Activated CD4-positive, alpha-beta T cell treated with anti-CD3 and anti-CD28 coated beads, Interleukin-2, amount 50 U/mL, for 48 hours (primary cell): ENCODE measurements around the gene CDH4.
"Not testable (repeated sequence)": the region's sequence is repeated elsewhere in the genome, so short reads cannot be mapped to it uniquely, and the experiment has no call there.

Experiments used
- DNase-seq, 2 experiments: peaks; one replicate each; pipeline ENCODE4 v3.0.0-alpha.2; 2020

CDH4 gene

GRCh38 chr20:61933481-61933950 lies 681.5 kb downstream of the CDH4 start:
- DNase-seq, result no peak

- DNase-seq, result no peak
Observed at GRCh38 chr20:61933951-61934715, 682.1 kb downstream of the CDH4 start.

GRCh38 chr20:61934716-61935530 lies 682.9 kb downstream of the CDH4 start:
- DNase-seq, result no peak

DNA sequence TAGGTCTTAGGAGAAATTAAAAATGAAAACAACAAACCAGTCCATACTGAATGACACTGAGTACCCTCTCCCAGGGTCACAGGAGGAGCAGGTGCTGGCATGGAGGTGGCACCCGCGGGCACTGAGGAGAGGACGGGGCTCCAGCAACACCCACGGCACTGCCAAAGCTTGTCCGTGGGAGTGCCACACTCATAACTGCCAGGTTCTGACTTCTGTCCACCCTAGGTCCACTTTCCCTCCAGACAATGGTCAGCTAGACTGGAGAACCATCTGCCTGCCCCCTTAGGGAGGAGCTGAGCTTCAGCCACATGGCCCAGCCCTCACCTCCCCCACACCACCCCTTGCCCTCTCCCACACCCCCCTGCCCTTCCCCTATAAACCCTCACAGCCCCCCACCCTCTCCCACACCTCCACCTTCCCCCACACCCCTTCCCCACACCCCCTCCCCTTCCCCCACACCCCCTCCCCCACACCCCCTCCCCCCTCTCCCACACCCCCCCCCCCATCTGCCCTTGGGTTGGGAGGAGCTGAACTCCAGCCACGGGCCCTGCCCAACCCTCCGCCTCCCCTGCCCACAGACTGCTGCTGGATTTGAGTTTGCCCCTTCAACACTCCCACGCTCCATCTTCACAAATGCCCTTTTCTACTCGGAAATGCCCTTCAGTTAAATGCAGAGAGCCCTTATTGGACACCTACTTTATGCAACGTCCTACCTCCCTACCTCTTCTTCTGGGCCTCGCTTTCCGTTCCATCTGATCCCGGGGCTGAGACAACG lies 684.1 kb downstream of the CDH4 start:
- no peak for DNase-seq

DNA sequence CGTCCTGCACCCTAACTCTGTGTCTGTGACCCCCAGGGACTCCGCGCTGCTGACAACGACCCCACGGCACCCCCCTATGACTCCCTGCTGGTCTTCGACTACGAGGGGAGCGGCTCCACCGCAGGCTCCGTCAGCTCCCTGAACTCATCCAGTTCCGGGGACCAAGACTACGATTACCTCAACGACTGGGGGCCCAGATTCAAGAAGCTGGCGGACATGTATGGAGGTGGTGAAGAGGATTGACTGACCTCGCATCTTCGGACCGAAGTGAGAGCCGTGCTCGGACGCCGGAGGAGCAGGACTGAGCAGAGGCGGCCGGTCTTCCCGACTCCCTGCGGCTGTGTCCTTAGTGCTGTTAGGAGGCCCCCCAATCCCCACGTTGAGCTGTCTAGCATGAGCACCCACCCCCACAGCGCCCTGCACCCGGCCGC lies 684.7 kb downstream of the CDH4 start:
- DNase-seq, result no peak

GRCh38 chr20:61937146-61937962 lies 685.3 kb downstream of the CDH4 start:
- DNase-seq, result no peak

DNA sequence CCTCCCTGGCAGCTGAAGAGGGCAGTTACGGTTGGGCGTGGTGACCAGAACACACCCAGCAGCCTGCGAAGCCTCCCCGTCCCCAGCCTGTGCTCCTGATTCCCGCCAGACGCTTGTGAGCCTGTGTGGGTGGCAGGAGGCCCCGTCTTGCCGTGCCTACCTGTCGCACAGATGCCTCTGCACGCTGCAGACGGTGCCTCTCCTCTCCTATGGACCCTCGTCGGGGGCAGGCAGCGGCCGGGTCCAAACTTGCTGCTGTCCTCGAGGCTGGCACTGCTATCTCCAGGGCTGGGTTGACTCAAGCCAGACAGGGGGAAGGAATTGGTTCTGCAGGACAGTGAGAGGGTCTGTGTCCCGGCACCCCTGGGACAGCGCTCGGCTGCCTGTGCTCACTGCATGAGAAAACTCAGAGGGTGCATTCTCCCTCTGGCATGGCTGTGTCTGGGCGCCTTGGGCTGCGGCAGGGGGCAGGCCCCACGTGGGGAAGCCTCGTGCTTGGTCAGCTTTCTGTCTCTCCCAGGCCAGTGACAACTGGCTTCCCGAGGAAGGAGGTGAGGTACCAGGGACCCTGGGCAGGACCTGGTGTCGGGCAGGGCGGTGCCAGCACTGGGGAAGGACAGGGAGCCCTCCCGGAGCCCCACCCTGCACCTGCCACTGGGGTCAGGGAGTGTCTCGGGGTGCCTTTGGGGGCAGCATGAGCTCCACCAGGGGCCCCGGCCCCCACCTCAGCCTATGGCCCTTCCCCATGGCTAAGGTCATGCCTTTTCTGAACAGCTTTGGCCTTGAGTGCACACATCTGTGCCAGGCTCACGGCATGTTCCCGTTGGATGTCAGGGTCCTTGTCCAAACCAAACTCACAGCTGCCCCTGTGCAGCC lies 686.1 kb downstream of the CDH4 start:
- DNase-seq, result no peak

DNA sequence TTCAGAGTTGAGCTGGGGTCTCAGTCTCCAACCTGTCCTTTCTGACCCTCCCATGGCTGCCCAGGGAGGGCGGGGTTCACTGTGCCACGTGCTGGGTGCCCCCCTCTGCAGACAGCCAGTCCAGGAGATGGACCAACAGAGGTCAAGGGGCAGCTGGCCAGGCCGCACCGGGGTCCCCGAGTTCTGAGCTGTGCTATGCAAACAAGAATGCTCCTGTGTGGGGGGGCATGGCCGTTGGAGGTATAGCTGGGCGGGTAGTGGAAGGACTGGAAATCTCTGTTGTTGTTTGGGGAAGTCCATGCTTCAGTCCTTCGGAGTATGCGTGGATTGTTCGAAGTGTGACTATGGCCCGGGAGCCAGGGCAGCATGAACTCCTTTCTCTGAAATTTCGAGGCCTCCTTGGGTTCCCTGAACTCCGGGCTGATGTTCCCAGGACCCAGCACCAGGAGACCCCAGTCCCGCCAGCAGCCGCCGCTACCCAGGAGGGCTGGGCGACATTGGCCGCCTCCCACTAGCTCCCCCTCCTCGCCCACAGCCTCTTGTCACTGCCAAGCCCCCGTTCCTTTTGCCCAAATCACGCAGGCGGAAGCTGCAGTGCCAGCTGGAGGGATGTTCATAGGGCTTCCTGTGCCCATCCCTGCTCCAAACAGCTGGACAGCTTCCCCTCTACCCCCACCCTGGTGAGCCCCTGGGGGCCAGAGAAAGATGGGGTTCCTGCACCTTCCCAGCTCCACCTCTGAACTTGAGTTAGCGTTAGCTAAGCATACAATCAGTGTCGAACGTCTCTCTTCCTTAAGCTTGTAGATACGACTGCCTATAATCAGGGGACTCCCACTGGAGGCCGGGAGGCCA lies 687.0 kb downstream of the CDH4 start:
- DNase-seq, result no peak

DNA sequence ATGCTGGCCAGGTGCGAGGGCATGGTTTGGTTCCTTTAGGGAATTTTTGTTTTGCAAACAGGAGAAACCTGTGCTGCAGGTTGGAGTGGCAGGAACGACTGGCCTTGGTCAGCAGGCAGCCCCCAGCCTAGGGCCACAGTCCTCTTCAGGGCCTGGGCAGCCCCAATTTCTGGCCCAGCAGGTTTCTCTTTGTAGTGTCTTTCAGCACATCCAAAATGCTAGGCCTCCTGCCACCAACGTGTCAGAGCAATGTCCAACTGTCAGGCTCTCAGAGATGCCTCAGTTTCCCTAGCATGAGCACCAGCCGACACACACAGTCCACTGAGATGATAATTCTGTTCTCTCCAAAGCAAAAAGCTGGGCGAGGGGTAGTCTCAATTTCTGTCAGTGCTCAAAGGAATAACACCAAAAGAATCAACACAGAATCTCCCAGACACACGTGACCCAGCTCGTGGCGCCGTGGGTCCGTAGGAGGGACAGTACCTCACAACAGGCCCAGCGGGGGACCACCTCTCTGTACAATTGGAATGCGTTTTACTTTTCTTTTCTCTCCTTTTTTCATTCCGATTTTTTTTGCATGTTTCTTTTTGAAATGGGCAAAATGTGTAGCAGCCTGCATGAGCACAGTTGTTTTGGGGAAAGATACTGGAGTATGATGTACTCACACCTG lies 687.8 kb downstream of the CDH4 start:
- DNase-seq, result no peak

DNA sequence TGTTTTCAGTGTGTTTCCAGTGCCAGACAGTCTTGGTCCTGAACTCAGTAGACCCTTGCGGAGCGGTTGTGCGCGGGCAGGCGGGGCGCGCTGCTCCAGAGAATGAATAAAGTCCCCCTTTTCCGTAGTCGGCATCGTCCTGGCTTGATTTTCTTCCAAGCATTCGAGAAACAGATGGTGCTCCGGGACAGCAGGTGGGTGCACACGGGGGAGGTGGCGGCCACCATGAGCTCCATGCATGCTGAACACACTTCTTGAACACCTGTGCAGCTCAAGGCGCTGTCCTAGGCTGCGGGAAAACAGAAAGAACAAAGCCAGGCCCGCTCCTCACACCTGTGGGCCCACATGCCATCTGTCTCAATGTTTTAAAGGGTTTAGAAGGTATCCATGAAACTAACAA lies 688.4 kb downstream of the CDH4 start:
- no peak for DNase-seq

- no peak for DNase-seq
Observed at GRCh38 chr20:61940976-61941720, 689.1 kb downstream of the CDH4 start.

DNA sequence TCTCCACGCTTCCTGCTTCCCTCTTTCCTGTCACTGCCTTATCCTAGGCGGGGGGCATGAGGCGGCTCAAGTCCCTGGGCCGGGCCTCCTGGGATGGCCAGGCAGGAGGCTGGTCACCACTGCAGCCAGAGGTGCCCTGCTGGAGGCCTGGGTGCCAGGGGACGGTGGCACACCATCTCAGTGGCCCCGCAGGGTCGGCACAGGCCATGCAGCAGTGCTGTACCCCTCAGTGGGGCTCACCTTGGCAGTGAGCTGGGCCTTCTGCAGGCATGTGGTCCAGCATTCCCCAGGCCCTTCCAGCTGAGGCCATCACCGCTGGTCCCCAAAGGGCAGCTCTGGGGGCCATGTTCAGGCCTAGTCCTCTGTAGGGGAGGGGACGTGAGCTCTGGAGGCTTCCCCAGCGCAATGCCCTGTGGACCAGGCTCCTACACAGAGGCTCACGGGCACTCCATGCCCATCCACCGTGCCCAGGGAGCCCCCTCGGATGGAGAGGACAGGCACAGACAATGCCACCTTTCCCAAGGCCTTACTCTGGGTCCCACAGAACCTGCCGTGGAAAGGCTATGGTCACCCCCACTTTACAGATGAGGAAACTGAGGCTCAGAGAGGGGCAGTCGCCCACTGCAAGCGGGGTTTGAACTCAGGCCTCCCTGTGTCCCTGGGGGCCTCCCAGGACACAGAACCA lies 689.8 kb downstream of the CDH4 start:
- DNase-seq, result no peak

DNA sequence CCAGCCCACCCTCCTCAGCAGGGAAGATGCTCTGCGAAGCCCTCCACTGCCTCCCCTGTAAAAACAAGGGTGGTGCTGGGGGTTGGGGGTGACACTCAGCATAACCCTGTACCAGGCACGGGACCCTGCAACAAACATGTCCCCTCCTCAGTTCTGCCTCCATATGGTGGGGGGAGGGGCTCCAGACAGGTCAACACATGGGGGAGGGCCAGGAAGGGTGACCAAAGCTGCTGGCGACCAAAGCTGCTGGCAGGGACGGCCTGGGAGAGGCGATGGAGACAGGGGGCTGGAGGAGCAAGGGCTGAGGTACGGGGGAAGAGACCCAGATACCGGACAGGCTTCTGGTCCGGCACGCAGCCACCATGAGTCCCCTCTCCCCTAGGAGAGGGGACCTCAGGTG lies 690.5 kb downstream of the CDH4 start:
- no peak for DNase-seq

GRCh38 chr20:61944967-61945366 lies 692.9 kb downstream of the CDH4 start:
- DNase-seq, result not testable (repeated sequence)

DNA sequence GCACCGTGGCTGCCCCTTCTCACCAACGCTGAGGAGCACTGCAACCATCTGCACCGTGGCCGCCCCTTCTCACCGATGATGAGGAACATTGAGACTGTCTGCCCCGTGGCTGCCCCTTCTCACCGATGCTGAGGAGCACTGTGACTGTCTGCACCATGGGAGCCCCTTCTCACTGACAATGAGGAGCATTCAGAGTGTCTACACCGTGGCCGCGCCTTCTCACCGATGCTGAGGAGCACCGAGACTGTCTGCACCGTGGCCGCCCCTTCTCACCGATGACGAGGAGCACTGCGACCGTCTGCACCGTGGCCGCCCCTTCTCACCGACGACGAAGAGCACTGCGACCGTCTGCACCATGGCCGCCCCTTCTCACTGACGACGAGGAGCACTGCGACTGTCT lies 693.4 kb downstream of the CDH4 start:
- not testable (repeated sequence) for DNase-seq

- DNase-seq, result not testable (repeated sequence)
Observed at GRCh38 chr20:61948056-61948455, 696.0 kb downstream of the CDH4 start.

DNA sequence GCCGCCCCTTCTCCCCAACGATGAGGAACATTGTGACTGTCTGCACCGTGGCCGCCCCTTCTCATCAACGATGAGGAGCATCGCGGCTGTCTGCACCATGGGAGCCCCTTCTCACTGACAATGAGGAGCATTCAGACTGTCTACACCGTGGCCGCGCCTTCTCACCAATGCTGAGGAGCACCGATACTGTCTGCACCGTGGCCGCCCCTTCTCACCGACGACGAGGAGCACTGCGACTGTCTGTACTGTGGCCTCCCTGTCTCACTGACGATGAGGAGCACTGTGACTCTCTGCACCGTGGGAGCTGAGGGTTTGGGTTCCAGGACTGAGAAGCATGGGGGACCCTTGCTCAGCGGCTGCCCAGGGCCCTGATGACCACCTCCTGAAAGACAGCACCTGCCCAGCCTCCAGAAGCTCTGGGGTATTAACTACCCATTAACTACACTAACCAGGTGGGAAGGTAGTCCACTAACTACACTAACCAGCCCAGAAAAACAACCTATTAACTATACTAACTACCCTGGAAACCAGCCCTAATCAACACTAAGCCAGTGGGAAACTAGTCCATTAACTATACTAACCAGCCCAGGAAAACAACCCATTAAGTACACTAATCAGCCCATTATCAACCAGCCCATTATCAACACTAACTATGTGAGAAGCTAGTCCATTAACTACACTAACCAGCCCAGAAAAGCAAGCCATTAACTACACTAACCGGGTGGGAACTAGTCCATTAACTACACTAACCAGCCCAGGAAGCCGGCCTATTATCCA lies 696.7 kb downstream of the CDH4 start:
- DNase-seq, result no peak

GRCh38 chr20:61949363-61949713 lies 697.3 kb downstream of the CDH4 start:
- no peak for DNase-seq
